ENCODE results near the gene RALGPS1. TPM values are rescaled to one million over a fixed set of nuclear protein-coding genes. Genes with fewer than 3 reads are reported as not detected.

The RALGPS1 gene
- total and polyA plus RNA-seq, 10 donors, result 2.5 to 27.3 (median 14.1) TPM

GRCh38 chr9:127049044-127049443, 134.5 kb downstream of the RALGPS1 start:
- Histone ChIP-seq H3K4me1 (peaks cover 15 to 60% (median 31%) of the 10 kb centered on the region in 6 donors), H3K27me3 (replicated peaks in 1 of 7) (no peaks in the 10 kb centered on the region), H3K27ac (peak overlapping the region; percentile 51 to 80 (median 76)), H3K4me3 (peak overlapping the region in 2 of 8 donors; percentile 9 to 30), H3K36me3 (peaks cover 0 to 14% (median 0%) of the 10 kb centered on the region in 6 donors), H3K9me3 (no peaks in the 10 kb centered on the region)
- WGBS, 5 donors, result 12 to 28% (median 24%) methylated on average over 4 of the region's 4 CpGs
- intact Hi-C loops (cut with DNase I; ENCODE audit: low total_unique reads), result no loop called here
- peak in 1 of 3 donors; percentile 91 for TF ChIP-seq POLR2AphosphoS5 (IDR thresholded peaks at IDR 0.05)
- no peak for TF ChIP-seq POLR2A (IDR thresholded peaks at IDR 0.05)
- peak in 10 of 11 experiments; percentile 42 to 73 (median 60) for TF ChIP-seq CTCF (IDR thresholded peaks at IDR 0.05 in 8 of 11, conservative IDR thresholded peaks at IDR 0.05 in 3 of 11)
- no peak for DNase-seq

- no peak for DNase-seq
- intact Hi-C loops (cut with DNase I; ENCODE audit: low total_unique reads), result no loop called here
Measured at GRCh38 chr9:127049581-127049980, 135.0 kb downstream of the RALGPS1 start.

GRCh38 chr9:127050152-127050551, 135.6 kb downstream of the RALGPS1 start:
- DNase-seq, result no peak
- H3K4me1 ChIP-seq, result peaks cover 15 to 65% (median 31%) of the 10 kb centered on the region in 6 donors
- no peak overlapping the region for H3K4me3 ChIP-seq
- H3K9me3 ChIP-seq, result no peaks in the 10 kb centered on the region
- H3K27me3 ChIP-seq (replicated peaks in 1 of 7), result no peaks in the 10 kb centered on the region
- intact Hi-C loops (cut with DNase I; ENCODE audit: low total_unique reads), result no loop called here
- peak overlapping the region in 5 of 8 donors; percentile 3 to 80 (median 76) for H3K27ac ChIP-seq
- TF ChIP-seq POLR2AphosphoS5 (IDR thresholded peaks at IDR 0.05) (no peak), CTCF (IDR thresholded peaks at IDR 0.05 in 8 of 11, conservative IDR thresholded peaks at IDR 0.05 in 3 of 11) (no peak), POLR2A (IDR thresholded peaks at IDR 0.05) (no peak)
- WGBS, 5 donors, result 94 to 100% (median 97%) methylated on average over 3 of the region's 3 CpGs
- H3K36me3 ChIP-seq, result peaks cover 0 to 14% (median 0%) of the 10 kb centered on the region in 6 donors

More at GRCh38 chr9:127049581-127049980, 135.0 kb downstream of the RALGPS1 start:
- no peak overlapping the region for H3K4me3 ChIP-seq
- no peaks in the 10 kb centered on the region for H3K27me3 ChIP-seq (replicated peaks in 1 of 7)
- peaks cover 0 to 14% (median 0%) of the 10 kb centered on the region in 6 donors for H3K36me3 ChIP-seq
- H3K27ac ChIP-seq, result peak overlapping the region in 7 of 8 donors; percentile 3 to 80 (median 76)
- no peaks in the 10 kb centered on the region for H3K9me3 ChIP-seq
- 89 to 97% (median 91%) methylated on average over 8 of the region's 8 CpGs for WGBS, 5 donors
- peaks cover 15 to 65% (median 31%) of the 10 kb centered on the region in 6 donors for H3K4me1 ChIP-seq
- TF ChIP-seq POLR2A (IDR thresholded peaks at IDR 0.05) (no peak), CTCF (IDR thresholded peaks at IDR 0.05 in 8 of 11, conservative IDR thresholded peaks at IDR 0.05 in 3 of 11) (no peak), POLR2AphosphoS5 (IDR thresholded peaks at IDR 0.05) (no peak)

GRCh38 chr9:127050591-127051001, 136.0 kb downstream of the RALGPS1 start:
- Histone ChIP-seq H3K27ac (peak overlapping the region in 4 of 8 donors; percentile 2 to 80 (median 78)), H3K9me3 (no peaks in the 10 kb centered on the region), H3K4me3 (no peak overlapping the region), H3K27me3 (replicated peaks in 1 of 7) (no peaks in the 10 kb centered on the region), H3K36me3 (peaks cover 0 to 14% (median 0%) of the 10 kb centered on the region in 6 donors), H3K4me1 (peaks cover 15 to 65% (median 31%) of the 10 kb centered on the region in 6 donors)
- 85 to 96% (median 91%) methylated on average over 7 of the region's 7 CpGs for WGBS, 5 donors
- intact Hi-C loops (cut with DNase I; ENCODE audit: low total_unique reads), result no loop called here
- no peak for DNase-seq
- TF ChIP-seq CTCF (IDR thresholded peaks at IDR 0.05 in 8 of 11, conservative IDR thresholded peaks at IDR 0.05 in 3 of 11) (no peak), POLR2A (IDR thresholded peaks at IDR 0.05) (no peak), POLR2AphosphoS5 (IDR thresholded peaks at IDR 0.05) (no peak)
